Measurements from ENCODE around the gene GSTO2.

GRCh38 chr10:104245066-104245632, 23.8 kb upstream of the GSTO2 start:
- TF ChIP-seq EZH2 (IDR thresholded peaks at IDR 0.05; ENCODE audit: low read length, missing control alignments) (no peak), CTCF (conservative IDR thresholded peaks at IDR 0.05 in 1 of 2, IDR thresholded peaks at IDR 0.05 in 1 of 2; ENCODE audit: low read depth in 1 of 2, low read length in 2 of 2) (no peak)

Measured in fibroblast of lung (primary cell).